HTR-8/SVneo (cell line): Measurements from ENCODE around the gene HINT1.
"Not testable (repeated sequence)": the region's sequence is repeated elsewhere in the genome, so short reads cannot be mapped to it uniquely, and the experiment has no call there.

ENCODE experiments used
- DNase-seq: peaks from one replicate; pipeline ENCODE4 v3.0.0; 2011; ENCODE audit warnings: low spot score, mixed read lengths; ENCODE audit not compliant: insufficient read length
- FAIRE-seq: peaks from 2 replicates; lab custom pipeline; 2011; peaks lifted over from hg19 to GRCh38; lab: Jason Lieb, UNC

The HINT1 gene

GRCh38 chr5:131165119-131165727 lies at the start of gene HINT1:
HINT1 (minus strand) TSS chr5:131165256; CDS start chr5:131165205, 51 bp downstream.
- no peak for FAIRE-seq

GRCh38 chr5:131214609-131215227 lies 49.7 kb upstream of the HINT1 start:
- FAIRE-seq (no peak), DNase-seq (no peak)

More at GRCh38 chr5:131165119-131165727, at the start of gene HINT1:
- peak; percentile 95 for DNase-seq

- DNase-seq (no peak), FAIRE-seq (no peak)
Observed at GRCh38 chr5:131212471-131213021, 47.5 kb upstream of the HINT1 start.

- no peak for DNase-seq
Observed at GRCh38 chr5:131211669-131212068, 46.6 kb upstream of the HINT1 start.

GRCh38 chr5:131210151-131210510 lies 45.1 kb upstream of the HINT1 start:
- DNase-seq (no peak), FAIRE-seq (no peak)

More at GRCh38 chr5:131211669-131212068, 46.6 kb upstream of the HINT1 start:
- FAIRE-seq: no peak

GRCh38 chr5:131209506-131210150 lies 44.6 kb upstream of the HINT1 start:
- DNase-seq: no peak
- FAIRE-seq: no peak

GRCh38 chr5:131209175-131209505 lies 44.1 kb upstream of the HINT1 start:
- DNase-seq (no peak), FAIRE-seq (no peak)

GRCh38 chr5:131206772-131207171 lies 41.7 kb upstream of the HINT1 start:
- no peak for DNase-seq
- FAIRE-seq: no peak

- DNase-seq: no peak
- FAIRE-seq: no peak
Observed at GRCh38 chr5:131206061-131206460, 41.0 kb upstream of the HINT1 start.

- DNase-seq (no peak), FAIRE-seq (no peak)
Observed at GRCh38 chr5:131204964-131205363, 39.9 kb upstream of the HINT1 start.

GRCh38 chr5:131200560-131200959 lies 35.5 kb upstream of the HINT1 start:
- DNase-seq (no peak), FAIRE-seq (no peak)

GRCh38 chr5:131198625-131199024 lies 33.6 kb upstream of the HINT1 start:
- FAIRE-seq: no peak
- DNase-seq: no peak

- DNase-seq: no peak
- FAIRE-seq: no peak
Observed at GRCh38 chr5:131196331-131196730, 31.3 kb upstream of the HINT1 start.

- DNase-seq (no peak), FAIRE-seq (no peak)
Observed at GRCh38 chr5:131195696-131196095, 30.6 kb upstream of the HINT1 start.

- DNase-seq (no peak), FAIRE-seq (no peak)
Observed at GRCh38 chr5:131194725-131195124, 29.7 kb upstream of the HINT1 start.

GRCh38 chr5:131193897-131194296 lies 28.8 kb upstream of the HINT1 start:
- FAIRE-seq: not testable (repeated sequence)

GRCh38 chr5:131193106-131193505 lies 28.1 kb upstream of the HINT1 start:
- DNase-seq: no peak
- no peak for FAIRE-seq

More at GRCh38 chr5:131193897-131194296, 28.8 kb upstream of the HINT1 start:
- not testable (repeated sequence) for DNase-seq

GRCh38 chr5:131186561-131187256 lies 21.7 kb upstream of the HINT1 start:
- DNase-seq (no peak), FAIRE-seq (no peak)

GRCh38 chr5:131185523-131186104 lies 20.6 kb upstream of the HINT1 start:
- no peak for DNase-seq
- FAIRE-seq: no peak

- DNase-seq (no peak), FAIRE-seq (no peak)
Observed at GRCh38 chr5:131182839-131183238, 17.8 kb upstream of the HINT1 start.
